ENCODE results near the gene TMC6.

- TF ChIP-seq EZH2phosphoT487 (IDR thresholded peaks at IDR 0.05; ENCODE audit: unreplicated experiment) (no peak), CTCF (conservative IDR thresholded peaks at IDR 0.05; ENCODE audit: low read depth in 2 of 2) (no peak), EZH2 (IDR thresholded peaks at IDR 0.05; ENCODE audit: low read depth, unreplicated experiment) (no peak), POLR2AphosphoS5 (IDR thresholded peaks at IDR 0.05; ENCODE audit: low read depth) (no peak; the same call in none of the 2 replicates), REST (IDR thresholded peaks at IDR 0.05; ENCODE audit: unreplicated experiment) (no peak), JUNB (IDR thresholded peaks at IDR 0.05; ENCODE audit: unreplicated experiment) (no peak), CREB1 (CRISPR knock-in tag; IDR thresholded peaks at IDR 0.05; ENCODE audit: low read depth) (no peak), ETS1 (IDR thresholded peaks at IDR 0.05) (no peak), ZNF331 (CRISPR knock-in tag; IDR thresholded peaks at IDR 0.05; ENCODE audit: low read depth) (no peak), ZNF462 (CRISPR knock-in tag; IDR thresholded peaks at IDR 0.05) (no peak), ZNF114 (CRISPR knock-in tag; IDR thresholded peaks at IDR 0.05) (no peak), STAT1 (IDR thresholded peaks at IDR 0.05; ENCODE audit: unreplicated experiment) (no peak), NANOG (IDR thresholded peaks at IDR 0.05; ENCODE audit: borderline replicate concordance) (no peak)
Observed at GRCh38 chr17:78172249-78173051, 43.9 kb upstream of the TMC6 start.
